GM18498 (cell line): ENCODE results near the gene LRRC36.

ENCODE experiments used
- ATAC-seq: cut with Tn5 transposase; IDR thresholded peaks from one replicate; pipeline ENCODE4 v1.9.1; 2021; ENCODE audit warnings: mild to moderate bottlenecking, moderate library complexity; ENCODE audit not compliant: unreplicated experiment

LRRC36 gene

DNA sequence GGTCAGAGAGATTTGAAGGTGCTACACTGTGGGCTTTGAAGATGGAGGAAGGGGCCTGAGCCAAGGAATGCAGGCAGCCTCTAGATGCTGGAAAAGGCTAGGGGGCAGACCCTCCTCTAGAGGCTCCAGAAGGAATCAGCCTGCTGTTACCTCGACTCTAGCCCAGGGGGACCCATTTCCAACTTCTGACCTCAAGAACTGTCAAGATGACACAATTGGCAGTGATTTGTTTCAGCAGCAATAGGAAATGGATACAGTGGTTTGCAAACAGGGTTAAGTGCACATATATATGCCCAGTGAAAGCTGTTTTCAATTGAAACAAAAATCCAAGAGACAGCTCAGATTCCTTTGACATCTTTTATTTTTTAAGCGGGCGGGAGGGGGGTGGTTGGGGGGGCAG is 93.3 kb downstream of the LRRC36 start:
- no peak for ATAC-seq

DNA sequence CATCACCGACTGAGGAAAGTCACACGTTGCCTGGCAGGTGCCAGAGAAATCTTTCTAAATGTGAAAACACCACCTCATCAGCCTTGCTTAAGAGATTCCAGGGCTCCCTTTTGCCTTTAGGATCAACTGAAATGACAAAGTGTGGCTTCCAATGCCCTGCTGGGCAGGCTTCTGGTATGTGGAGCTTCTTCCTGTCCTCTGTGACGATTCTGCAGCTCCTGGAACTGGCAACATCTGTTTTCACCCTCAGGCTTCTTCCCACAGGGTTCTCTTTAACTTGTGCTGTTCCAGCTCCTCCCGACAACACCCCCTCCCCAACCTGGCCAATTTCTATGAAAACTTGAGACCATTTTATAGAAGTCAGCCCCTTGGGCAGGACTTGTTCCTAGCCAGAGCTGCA is 94.4 kb downstream of the LRRC36 start:
- no peak for ATAC-seq

DNA sequence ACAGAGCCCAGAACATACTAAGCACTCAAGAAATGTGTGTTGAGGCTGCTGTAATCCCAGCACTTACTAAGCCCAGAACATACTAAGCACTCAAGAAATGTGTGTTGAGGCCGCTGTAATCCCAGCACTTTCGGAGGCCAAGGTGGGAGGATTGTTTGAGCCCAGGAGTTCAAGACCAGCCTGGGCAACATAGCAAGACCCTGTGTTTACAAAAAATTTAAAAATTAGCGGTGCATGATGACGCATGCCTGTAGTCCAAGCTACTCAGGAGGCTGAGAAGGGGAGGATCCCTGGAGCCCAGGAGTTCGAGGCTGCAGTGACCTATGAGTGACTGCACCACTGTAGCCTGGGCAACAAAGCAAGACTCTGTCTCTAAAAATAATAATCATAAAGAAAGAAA is 96.4 kb downstream of the LRRC36 start:
- ATAC-seq, result no peak

DNA sequence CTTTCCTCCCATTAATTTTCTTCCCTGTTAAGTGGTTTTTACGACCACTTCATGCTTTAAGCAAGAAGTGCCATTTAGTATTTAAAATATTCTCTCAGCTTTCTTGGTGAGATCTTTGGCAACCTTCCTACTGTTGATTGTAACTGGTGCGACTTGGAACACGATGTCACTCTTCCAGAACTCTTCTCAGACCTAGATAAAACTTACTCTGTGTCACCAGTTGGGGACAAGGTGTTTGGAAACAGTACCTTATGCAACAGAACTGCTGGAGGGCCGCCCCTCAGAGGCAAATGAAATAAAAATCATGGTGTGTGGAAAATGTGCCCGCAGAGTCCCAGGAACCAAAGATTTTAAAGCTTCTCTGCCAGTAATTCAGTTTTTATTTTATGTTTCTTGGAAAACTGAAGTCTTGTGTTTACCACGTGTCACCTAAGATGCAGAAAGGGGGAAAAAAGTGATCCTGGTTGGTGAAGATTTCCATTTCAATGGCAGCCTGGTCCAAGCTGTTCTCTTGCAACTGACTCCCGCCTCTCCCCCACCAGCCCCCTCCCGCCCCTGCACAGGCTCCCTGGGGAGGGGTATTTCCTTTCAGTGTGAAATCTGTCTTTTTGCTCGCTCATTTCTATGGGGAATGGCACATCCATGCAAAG is 97.1 kb downstream of the LRRC36 start:
- ATAC-seq, result no peak

DNA sequence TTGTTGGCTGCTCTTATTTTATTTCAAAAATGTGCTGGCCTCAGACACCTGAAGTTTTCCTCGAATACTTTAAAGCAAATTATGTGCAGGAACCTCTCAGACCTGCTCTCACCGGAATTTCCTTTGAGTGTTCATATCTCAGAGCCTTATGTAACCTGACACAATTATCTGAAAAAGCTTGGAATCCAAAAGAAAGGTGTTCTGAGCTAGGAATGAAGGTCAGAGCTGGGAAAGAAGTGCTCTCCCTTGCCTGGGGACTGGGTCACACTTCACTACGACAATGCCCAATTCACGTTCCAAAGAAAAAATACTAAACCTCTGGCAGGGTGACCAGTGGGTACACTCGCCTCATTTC is 97.6 kb downstream of the LRRC36 start:
- no peak for ATAC-seq

DNA sequence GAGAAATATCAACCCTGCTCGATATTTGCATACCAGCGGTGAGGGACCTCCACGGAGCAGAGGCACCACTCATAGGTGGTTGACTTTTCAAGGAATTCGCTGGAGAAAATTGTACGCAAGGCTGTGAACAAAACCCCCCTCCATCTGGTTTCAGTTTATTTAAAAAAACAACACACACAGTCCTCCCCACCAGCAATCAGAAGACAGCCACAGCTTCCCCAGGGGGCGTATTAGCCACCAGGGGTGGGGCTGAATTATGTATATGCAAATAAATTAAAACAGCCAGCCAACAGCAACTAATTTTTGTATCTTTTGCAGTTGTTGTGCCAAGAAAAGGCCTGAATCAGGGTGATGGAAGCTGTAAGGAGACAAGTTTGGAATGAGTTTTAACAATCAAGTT is 98.4 kb downstream of the LRRC36 start:
- no peak for ATAC-seq

DNA sequence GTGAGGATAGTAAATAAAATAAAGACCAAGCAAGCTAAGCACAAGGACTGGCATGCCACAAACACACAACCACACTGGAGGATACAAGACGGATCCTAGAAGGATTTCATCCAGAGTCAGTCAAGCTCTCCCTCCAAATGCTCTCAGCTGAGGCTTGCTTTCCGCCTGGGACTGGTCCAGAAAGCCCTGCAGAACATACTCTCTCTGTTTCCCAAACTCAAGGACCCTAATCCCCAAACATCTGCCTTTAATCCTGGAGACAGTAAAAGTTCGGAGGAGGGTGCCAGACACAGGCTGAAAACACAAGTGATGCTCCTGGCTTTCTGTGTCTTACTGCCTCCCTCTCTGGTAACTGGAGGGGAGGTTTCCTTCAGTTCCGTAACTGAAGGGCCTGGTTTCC is 99.0 kb downstream of the LRRC36 start:
- no peak for ATAC-seq

DNA sequence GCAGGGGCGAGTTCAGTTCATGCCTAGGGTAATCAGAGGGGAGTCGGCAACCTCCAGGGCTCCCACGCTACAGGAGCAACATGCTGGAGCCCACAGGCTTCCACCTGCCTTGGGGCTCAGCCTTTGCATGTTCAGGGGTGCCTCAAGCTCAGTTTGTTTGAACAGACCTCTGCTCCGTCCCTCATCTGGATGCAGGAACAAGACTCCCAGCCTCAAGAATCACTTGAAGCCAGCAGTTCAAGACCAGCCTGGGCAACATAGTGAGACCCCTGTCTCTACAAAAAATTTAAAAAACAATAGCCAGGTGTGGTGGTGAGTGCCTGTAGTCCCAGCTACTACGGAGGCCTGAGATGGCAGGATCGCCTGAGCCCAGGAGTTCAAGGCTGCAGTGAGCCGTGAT is 99.4 kb downstream of the LRRC36 start:
- ATAC-seq, result no peak

DNA sequence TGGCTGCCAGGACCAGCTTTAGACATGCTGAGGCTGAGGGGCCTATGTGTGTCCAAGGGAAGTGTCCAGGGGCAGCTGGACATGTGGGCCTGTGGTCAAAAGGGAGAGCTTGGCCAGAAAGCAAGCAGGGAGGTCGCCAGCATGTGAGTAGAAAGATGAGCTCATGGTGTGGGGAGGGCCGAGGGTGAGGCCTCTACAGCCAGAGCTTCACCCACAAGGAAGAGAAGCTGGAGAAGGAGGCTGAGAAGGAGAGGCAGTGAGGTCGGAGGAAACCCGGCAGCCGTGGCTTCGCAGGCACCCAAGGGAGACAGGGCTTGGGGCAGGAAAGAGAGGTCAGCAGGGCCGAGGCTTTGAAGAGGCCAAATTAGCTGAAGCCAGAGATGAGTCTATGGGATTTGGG is 100.3 kb downstream of the LRRC36 start:
- no peak for ATAC-seq

DNA sequence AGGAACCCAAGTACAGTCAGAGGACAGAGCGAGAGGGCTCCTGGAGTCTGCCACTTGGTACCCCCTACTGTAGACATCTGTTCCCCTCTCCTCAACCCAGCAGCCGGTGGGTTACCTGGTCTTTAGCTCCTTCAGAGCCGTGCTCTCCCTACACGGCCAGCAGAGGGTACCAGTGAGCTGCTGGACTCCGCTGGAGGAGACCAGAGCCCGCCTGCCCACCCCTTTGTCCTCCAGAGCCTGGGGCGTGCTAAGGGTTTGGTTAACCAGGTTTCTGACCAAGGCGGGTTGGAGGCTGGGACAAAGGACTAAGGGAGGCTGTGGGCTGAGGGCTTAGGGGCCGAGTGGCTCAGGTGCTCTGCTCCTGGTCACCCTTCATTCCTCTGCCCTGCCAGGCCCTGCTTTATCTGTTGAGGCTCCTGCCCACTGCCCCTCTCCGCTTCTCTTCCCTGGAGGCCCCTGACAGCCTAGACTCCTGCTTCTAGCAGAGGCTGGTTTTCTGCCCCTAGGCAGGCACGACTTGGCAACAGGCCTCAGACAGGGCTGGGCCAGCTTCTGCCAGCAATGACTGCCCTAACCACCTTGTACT is 101.6 kb downstream of the LRRC36 start:
- ATAC-seq, result no peak

DNA sequence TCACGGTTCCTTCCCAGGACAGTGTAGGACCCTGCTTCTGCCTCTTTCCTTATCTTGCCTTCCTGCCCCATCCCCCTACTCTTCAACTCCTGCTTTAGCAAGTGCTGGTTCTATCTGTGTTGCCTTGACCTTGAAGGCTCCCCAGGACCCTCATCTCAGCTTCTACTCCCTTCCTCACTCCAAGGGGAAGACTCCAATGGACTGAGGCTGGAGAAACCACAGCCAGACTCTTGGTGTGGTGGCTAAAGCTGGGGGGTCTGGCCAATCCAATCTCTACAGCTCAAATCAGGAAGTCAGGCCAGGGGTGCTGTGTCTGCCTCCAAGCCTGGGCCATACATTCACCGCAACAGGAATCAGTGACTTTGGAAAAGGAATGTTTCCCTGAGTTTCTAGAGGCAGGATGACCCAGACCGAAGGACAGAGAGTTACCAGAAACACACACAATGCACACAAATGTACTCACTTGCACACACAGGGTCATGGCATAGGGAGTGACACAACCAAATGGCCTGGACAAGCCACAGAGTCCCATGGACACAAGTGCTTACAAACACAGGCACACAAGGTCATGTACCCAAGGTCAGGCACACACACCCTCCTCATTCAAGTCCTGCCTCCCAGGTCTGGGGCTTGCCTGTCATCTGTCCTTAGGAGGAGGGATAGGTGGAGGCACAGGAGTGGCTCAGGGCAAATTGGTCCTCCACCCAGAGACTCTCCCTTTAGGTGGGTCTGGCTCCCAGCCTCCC is 102.6 kb downstream of the LRRC36 start:
- no peak for ATAC-seq

DNA sequence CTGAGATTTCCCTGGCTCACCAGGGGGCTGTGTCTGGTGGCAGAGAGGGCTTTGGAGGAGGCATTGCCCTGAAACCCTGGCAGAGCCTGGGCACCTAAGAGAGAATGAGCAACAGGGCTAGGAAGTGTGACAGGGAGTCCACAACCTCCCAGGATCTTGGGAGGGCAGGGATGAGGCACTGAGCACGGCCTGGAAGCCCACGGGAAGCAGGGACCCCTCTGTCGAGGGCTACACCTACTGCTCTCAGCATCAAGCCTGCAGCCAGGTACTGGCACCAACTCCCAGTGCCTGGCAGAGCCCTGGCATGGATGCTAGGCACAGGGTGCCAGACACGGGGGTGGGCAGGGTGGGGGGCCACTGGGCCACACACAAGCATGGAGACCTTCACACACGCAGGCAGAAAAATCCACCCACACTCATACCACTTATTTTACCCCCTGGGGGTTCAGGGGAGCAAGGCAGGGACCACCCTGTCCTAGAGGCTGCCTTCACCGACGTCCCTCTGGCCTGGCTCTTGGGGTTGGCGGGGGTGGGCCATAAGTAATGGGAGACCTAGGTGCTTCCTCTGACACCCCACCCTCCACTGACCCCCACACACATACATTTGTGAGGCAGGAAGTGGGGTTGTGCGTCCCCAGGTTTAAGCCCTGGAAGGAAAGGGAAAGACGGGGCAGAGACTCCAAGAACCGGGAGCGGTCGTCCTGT is 103.3 kb downstream of the LRRC36 start:
- no peak for ATAC-seq

DNA sequence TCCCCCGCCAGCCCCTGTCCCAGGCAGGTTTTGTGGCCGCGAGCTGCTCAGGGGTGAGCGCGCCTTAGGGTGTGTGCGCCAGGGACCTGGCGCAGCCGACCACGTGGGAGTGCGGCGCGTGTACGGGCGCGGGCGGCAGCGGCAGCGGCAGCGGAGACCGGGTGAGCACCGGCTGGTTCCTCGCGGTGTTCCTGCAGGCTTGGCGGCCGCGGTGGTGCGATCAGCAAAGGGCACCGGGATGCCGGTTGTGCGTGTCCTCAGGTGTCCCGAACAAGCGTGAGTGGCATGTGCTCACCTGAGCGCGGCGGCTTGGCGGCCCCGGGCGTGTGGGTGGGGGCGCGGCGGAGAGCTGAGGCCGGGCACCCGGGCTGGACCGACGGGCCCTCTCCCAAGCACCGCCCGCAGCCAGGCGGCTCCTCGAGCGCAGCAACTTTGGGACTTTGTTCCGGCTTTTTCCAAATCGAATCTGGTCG is 103.9 kb downstream of the LRRC36 start:
- ATAC-seq, result no peak

DNA sequence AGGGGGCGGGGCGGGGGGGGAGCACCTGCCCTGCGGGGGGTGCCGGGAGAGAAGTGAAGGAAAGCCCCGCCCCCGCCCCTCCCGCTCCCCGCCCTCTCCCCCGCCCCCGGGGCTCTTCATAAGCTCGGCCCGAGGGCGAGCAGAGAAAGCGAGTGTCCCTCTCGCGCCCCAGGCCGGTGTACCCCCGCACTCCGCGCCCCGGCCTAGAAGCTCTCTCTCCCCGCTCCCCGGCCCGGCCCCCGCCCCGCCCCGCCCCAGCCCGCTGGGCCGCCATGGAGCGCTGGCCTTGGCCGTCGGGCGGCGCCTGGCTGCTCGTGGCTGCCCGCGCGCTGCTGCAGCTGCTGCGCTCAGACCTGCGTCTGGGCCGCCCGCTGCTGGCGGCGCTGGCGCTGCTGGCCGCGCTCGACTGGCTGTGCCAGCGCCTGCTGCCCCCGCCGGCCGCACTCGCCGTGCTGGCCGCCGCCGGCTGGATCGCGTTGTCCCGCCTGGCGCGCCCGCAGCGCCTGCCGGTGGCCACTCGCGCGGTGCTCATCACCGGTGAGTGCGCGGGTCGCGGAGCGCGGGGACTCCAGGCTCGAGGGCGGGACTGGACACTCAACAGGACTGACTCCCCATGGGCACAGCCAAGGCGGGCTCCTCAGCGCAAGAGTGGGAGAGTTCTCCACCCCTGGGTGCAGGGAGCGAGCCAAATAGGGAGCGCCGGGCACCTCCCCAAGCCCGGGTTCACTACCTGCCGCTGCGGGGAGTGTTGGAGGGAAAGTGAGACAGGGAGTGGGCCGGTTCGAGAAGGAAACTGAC is 104.6 kb downstream of the LRRC36 start, which contains the start of gene HSD11B2:
Gene HSD11B2 (plus strand): TSS at position 145 of the 798 bp plus-strand sequence. CDS start 128 bp downstream, at position 273.
- ATAC-seq, result no peak

DNA sequence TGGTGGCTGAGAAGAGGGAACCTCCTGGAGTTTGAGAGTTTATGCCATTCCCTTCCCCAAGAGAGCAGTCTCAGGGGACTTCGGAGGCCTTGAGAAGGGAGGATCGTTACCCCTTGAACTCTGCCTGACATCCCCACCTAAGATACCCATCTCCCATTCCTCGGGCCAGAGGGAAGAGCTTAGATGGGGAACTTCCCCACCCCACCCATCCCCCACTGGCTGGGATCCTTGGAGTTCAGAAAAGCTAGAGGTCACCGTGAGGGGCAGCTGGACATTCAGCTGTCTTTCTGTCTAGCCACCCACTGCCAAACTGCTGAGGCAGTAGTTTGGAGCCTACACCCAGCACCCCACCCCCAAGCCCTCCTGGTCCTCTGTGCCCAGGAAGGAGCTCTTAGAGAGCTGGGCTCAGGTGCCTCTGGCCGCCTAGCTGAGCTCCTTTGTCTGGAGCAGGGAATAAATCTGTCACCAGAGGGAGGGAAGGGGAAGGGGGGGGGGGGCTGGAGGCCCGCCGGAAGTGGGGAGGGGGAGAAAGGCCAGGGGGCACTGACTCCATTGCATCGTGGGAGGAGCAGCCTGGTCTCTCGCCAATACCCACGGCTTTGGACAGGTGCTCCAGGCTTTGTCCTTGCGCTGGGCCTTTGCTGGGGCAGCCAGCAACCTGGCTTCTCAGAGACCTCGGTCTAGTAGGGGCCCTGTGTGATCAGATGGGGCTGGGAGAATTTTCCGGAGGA is 105.3 kb downstream of the LRRC36 start:
- no peak for ATAC-seq

DNA sequence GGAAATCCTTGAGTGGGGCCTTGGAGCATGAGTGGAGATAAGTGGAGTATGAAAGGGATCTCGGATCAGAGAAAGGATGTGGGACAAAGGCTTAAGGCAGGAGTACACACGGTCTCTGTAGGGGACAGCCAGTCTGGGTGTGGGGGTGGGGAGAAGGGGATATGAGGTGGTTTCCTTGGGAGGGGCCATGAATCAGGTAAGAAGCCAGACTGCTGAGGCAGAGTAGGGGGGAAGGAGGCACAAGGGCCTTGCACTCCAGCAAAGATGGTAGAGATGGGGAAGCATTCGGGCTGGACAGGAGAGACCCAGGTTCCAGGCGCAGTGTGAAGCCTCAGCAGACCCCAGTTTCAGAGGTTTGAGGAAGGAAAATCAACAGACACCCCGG is 105.9 kb downstream of the LRRC36 start:
- ATAC-seq, result no peak

DNA sequence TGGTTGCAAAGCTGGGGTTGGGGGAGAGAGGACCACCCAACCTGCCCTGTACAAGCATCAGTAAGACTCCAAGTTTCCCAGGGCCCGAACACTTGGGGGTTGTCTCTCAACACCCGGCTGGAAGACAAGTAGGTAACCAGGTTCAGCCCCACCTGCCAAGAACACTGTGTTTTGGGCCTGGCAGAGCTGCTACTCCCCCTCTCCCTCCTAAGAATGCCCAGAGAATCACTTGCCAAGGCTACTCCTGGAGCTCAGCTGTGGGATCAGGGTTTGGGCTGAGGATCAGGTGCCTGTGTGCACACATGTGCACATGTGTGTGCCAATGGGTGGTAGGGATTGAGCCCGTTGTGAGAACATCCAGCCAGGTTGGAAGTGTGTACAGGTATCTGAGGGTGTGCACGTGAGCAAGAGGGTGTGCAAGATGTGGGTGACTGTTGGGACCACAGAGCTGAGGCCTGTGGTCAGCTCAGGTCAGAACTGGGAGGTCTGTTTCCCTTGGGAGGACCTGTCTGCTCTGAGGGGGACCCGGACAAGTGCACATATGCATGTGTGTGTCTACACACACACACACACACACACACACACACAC is 106.6 kb downstream of the LRRC36 start:
- no peak for ATAC-seq
